Right atrium auricular region (tissue), 2 donors: ENCODE data around the gene BHLHE23. TPM values are rescaled to one million over a fixed set of nuclear protein-coding genes. Genes with fewer than 3 reads are reported as not detected.
A peak's percentile ranks its signal among the peaks of the same experiment; 100 is the strongest.

Source experiments
- DNase-seq: peaks from one replicate; pipeline ENCODE4 v3.0.0-alpha.2; 2019; ENCODE audit warnings: low spot score
- H3K27ac ChIP-seq, 2 donors: fragments of 200-600 bp; sonication (generic); 1 replicate in 1 of 2; 2 replicates in 1 of 2; pipeline ENCODE4 v1.5.1; 2016 to 2019
- H3K27me3 ChIP-seq, 2 donors: fragments of 200-600 bp; sonication (generic); one replicate each; pipeline versions ENCODE4 v1.5.1 to v1.6.0; 2017 to 2019
- H3K36me3 ChIP-seq: fragments of 200-600 bp; sonication (generic); one replicate; pipeline ENCODE4 v1.5.1; 2016
- H3K4me1 ChIP-seq, 2 donors: fragments of 200-600 bp; sonication (generic); one replicate each; pipeline versions ENCODE4 v1.5.1 to v1.6.0; 2017 to 2019
- H3K4me3 ChIP-seq, 2 donors: fragments of 200-600 bp; sonication (generic); 1 replicate in 1 of 2; 2 replicates in 1 of 2; pipeline ENCODE4 v1.5.1; 2017 to 2019; ENCODE audit warnings: mild to moderate bottlenecking in 1 of 2, moderate library complexity in 1 of 2
- H3K9me3 ChIP-seq, 2 donors: fragments of 200-600 bp; sonication (generic); one replicate each; pipeline ENCODE4 v1.5.1; 2019
- CTCF ChIP-seq, 2 donors: fragments of 200-600 bp; sonication (generic); IDR thresholded peaks; one replicate each; pipeline ENCODE4 v1.5.1; 2019; ENCODE audit warnings: antibody characterized with exemption in 2 of 2
- total RNA-seq, 2 donors: library from RNA; depleted of rRNA; stranded (reverse); fragments of >200 nt; gene quantifications; one replicate each; pipeline ENCODE4 v1.1.0, GENCODE V29; 2016

BHLHE23 gene
- total RNA-seq, 2 donors from 2014 or later: not detected

GRCh38 chr20:63007360-63007645 lies 539 bp upstream of the BHLHE23 start:
- Histone ChIP-seq H3K4me3 (peak overlapping the region in 1 of 2 donors; percentile 30), H3K9me3 (no peaks in the 10 kb centered on the region), H3K4me1 (peaks cover 0 to 35% of the 10 kb centered on the region in 2 donors), H3K27me3 (peaks cover 42 to 61% of the 10 kb centered on the region in 2 donors), H3K27ac (no peak overlapping the region), H3K36me3 (no peaks in the 10 kb centered on the region)
- DNase-seq: no peak
- TF ChIP-seq CTCF (IDR thresholded peaks at IDR 0.05): no peak

GRCh38 chr20:63005862-63006539 lies 763 bp downstream of the BHLHE23 start:
- Histone ChIP-seq H3K9me3 (no peaks in the 10 kb centered on the region), H3K36me3 (no peaks in the 10 kb centered on the region), H3K27me3 (peaks cover 42 to 61% of the 10 kb centered on the region in 2 donors), H3K4me3 (peak overlapping the region in 1 of 2 donors; percentile 30), H3K27ac (no peak overlapping the region), H3K4me1 (peaks cover 0 to 35% of the 10 kb centered on the region in 2 donors)
- no peak for DNase-seq
- no peak for TF ChIP-seq CTCF (IDR thresholded peaks at IDR 0.05)

- peaks cover 42 to 61% of the 10 kb centered on the region in 2 donors for H3K27me3 ChIP-seq
- no peak for DNase-seq
- peaks cover 0 to 35% of the 10 kb centered on the region in 2 donors for H3K4me1 ChIP-seq
These were observed 1.4 kb downstream of the BHLHE23 start for GRCh38 chr20:63005365-63005861.

GRCh38 chr20:63004607-63005364 lies 2.0 kb downstream of the BHLHE23 start:
- peaks cover 40 to 60% of the 10 kb centered on the region in 2 donors for H3K27me3 ChIP-seq
- no peak overlapping the region for H3K4me3 ChIP-seq
- no peak for TF ChIP-seq CTCF (IDR thresholded peaks at IDR 0.05)
- peaks cover 0 to 35% of the 10 kb centered on the region in 2 donors for H3K4me1 ChIP-seq
- no peaks in the 10 kb centered on the region for H3K36me3 ChIP-seq
- no peak for DNase-seq
- no peaks in the 10 kb centered on the region for H3K9me3 ChIP-seq
- no peak overlapping the region for H3K27ac ChIP-seq

More at GRCh38 chr20:63005365-63005861, 1.4 kb downstream of the BHLHE23 start:
- Histone ChIP-seq H3K27ac (no peak overlapping the region), H3K4me3 (no peak overlapping the region), H3K36me3 (no peaks in the 10 kb centered on the region), H3K9me3 (no peaks in the 10 kb centered on the region)
- TF ChIP-seq CTCF (IDR thresholded peaks at IDR 0.05): no peak

- H3K4me1 ChIP-seq: peaks cover 0 to 27% of the 10 kb centered on the region in 2 donors
- TF ChIP-seq CTCF (IDR thresholded peaks at IDR 0.05): no peak
- no peak overlapping the region for H3K27ac ChIP-seq
- H3K4me3 ChIP-seq: no peak overlapping the region
- H3K9me3 ChIP-seq: no peaks in the 10 kb centered on the region
- no peak for DNase-seq
- peaks cover 29 to 48% of the 10 kb centered on the region in 2 donors for H3K27me3 ChIP-seq
- no peaks in the 10 kb centered on the region for H3K36me3 ChIP-seq
These were observed 3.2 kb downstream of the BHLHE23 start for GRCh38 chr20:63003546-63003945.
